HG03159 (cell line): ENCODE results near the gene CARMIL1.

ENCODE experiments used
- ATAC-seq: cut with Tn5 transposase; IDR thresholded peaks from one replicate; pipeline ENCODE4 v1.9.1; 2021; ENCODE audit warnings: mild to moderate bottlenecking, moderate library complexity; ENCODE audit not compliant: unreplicated experiment

Gene CARMIL1

DNA sequence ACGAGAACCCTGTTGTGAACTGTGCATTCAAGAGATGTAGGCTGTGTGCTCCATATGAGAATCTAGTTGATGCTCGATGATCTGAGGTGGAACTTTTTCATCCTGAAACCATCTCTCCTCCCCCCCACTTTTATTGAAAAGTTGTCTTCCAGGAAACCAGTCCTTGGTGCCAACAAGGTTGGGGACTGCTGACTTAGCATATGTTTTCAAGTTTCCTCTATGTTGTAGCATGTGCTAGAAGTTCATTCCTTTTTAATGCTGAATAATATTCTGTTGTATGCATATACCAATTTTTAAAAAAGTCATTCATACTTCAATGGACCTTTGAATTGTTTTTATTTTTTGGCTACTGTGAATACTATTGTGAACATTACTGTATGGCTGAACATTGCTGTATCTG, 27.2 kb downstream of the CARMIL1 start:
- no peak for ATAC-seq

DNA sequence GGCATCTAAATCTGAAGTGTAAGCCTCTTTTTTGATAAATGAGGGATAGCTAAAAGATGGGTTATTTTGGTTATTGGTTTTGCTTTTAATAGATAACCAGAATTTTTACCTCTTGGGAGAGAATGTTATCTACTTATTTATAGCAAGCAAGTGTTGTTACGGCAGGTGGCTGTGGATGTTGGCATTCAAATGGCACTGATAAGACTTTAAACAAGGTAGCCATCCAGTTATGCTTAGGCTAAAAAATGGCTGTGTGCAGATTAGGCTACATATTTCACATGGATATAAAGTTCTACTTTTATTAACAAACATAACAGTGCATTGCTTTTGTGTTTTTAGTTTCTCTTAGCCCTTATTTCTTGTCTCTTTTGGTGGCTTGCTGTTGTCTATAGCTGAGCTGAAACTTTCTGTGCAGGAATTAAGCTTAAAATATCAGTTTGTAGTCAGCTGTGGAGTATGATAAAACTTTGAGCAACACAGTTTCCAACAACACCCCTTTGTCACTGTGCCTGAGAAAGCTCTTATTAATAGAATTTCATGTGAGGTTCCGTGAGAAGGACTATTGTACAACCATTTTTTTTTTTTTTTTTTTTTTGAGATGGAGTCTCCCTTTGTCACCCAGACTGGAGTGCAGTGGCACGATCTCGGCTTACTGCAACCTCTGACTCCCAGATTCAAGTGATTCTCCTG, 28.8 kb downstream of the CARMIL1 start:
- ATAC-seq, result no peak

DNA sequence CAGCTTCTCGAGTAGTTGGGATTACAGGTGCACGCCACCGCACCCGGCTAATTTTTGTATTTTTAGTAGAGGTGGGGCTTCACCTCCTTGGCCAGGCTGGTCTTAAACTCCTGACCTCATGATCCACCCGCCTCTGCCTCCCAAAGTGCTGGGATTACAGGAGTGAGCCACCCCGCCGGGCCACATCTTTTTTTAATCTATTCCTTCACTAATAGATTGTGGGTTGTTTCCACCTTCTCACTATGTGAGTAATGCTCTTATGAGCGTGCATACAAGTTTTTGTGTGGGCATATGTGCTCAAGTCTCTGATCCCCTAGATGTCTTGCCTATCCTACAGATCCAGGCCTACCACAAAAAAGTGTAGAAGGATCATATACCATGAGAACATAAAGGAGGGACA, 30.7 kb downstream of the CARMIL1 start:
- ATAC-seq, result no peak

DNA sequence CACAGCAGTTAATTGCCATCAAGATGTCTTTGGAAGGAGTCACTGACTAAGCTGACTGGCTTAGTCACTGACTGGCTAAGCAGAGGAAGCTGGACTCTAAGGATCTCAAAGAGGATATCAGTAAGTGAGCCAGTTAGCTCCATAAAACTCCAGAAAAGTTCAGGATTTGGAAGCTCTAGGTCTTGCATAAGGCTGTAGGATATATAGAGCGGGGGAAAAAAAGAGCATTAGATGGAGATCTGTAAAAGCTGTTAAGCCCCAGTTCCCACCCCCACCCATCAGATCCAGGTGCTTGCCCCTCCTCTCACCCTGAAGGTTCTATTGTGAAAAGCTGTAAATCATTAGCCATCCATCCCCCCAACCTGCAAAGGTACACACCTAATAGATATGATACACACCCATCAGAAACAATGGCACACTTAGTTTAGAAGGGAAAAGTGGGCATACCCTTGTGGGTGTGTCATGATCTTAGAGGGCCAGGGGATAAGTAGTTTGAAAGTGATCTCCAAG, 32.2 kb downstream of the CARMIL1 start:
- ATAC-seq, result no peak

DNA sequence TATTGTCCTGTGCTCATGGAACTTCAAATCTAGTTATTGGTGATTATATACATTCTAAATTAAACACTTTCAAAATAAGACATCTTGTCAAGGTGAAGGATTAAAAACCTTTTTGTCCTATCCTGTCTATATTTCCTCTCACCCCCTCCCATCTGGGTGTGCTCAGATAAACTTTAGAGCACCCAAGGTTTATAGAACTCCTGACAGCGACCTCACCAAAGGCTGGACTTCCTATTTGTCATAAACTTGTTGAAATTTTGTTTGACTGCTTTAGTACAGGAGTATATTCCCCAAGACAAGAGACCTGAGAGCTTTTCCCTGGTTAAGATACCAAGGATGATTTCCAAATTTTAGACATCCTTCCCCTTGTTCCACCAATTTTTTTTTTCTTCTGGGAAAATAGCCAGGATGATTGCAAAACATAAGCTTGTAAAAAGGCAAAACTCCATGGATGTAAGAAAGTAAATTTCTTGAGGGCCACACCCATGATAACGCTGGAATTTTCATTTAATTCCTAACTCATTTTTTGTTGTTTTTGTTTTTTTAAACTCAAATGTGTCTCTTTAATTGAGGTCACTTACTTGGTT, 33.0 kb downstream of the CARMIL1 start:
- no peak for ATAC-seq

DNA sequence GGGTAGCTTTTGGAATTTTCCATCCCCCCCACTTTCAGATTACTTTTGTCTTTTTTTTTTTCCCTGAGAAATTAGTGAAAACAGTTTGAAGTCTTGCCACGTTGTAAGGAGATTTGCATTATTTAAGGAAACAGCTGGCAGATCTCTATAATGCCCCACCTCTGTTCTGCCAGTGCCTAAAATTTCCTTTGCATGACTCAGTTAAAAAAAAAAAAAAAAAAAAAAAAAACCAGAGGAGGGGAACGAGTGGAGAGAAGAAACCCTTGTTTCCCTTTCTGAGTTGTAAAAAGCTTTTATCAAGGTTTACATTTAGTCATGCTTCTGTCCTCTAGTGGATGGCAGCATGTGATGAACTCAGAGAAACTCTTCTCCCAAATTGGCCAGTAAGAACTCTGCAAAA, 33.5 kb downstream of the CARMIL1 start:
- ATAC-seq, result no peak

DNA sequence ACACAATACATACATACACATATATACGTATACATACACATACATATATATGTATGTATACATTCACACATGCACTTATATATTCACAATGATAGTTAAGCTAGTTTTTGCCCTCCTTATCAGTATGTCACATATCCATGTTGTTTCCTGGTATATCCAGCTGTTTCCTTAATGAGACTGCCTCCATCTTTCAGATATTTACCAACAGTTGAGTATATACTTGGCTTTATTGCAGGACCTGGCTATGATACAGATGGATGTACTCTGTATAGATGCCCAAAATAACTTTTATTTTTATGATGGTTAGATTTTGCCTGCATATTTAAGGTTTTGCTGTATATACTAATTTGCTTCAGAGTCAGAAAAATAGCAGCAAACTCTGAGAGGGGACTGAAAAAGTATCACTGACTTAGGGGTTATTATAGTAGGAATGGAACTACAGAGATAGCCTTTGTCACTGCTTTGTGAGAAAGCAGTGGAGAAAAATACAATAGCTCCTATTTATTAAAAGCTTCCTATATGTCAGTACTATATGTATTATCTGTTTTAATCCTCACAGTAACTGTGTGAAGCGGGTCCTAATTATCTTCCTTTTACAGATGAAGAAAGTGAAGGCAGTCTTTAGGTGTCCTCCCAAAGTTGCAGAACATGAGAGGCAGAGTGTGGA, 35.5 kb downstream of the CARMIL1 start:
- ATAC-seq, result no peak

DNA sequence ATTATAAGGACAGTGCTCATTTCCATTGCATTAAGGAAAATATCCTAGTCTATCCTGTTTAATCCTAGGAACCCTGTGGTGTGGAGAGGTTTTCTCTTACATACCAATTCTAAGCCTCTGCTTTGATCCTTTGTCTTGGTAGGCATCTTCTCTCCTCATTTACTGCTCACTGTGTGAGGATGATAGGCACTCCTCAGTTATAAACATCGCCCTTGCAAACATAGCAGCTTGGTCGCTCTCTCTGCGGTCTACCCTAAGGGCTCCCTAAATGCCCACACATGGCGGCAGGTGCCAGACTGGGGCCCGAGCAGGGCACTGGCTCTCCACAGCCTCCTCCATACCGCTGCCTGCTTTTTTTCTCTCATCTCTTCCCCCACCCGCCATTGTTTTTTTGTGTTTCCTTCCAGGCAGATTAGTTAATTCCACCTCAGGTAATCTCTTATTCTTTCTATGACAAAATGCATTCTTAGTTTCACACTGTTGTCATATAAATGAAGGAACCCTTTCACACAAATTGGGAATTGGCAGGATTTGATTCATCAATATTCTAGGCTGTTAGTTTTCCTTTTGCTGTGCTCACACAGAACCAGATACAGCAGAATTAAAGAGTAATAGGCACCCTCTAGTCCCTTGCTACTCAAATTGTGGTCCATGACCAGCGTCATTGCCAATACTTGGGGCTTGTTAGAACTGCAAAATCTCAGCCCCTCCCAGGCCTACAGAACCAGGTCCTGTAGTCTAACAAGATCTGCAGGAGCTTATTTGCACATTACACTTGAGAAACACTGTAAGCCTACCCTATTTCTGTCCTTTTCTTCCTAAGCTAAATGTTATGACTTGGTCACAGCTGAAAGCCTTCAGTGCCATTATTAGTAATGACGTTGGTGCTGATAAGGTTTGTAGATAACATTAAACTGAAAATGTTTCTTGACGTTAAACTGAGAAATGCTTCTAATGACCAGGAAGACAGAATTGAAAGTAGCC, 36.3 kb downstream of the CARMIL1 start:
- no peak for ATAC-seq

DNA sequence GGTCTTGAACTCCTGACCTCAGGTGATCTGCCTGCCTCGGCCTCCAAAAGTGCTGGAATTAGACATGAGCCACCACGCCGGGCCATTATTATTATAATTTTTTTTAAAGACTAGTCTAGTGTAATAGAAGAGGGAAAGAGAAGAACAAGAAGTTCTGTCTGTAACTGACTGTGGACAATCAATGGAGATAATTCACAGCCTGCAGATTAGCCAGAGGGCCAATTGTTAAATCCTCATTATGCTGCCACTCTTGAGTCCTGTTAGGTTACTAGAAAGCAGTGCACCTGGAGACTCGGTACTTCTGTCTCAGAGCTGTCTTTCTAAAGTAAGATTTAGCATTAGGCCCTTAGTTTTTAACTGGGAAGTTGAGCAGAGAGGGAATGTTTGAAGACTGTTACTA, 37.5 kb downstream of the CARMIL1 start:
- ATAC-seq, result no peak

DNA sequence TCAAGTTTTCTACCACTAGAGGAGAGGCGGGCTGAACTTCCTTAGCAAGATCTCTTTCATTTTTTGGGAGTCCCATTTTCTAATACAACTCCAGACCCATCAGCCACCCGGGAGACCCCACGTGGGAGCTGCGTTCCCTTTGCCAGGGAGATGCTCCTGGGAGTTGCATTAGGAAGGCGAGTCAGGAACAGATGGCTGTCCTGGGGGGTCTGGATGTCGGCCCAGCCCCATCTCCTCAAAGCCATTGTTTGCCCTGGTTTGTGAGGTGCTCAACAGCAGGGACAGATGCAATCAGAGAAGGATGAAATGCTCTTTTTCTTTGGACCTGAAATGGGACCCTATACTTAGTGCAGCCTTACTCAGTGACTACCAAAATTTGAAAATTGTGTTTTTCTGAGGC, 39.4 kb downstream of the CARMIL1 start:
- no peak for ATAC-seq

DNA sequence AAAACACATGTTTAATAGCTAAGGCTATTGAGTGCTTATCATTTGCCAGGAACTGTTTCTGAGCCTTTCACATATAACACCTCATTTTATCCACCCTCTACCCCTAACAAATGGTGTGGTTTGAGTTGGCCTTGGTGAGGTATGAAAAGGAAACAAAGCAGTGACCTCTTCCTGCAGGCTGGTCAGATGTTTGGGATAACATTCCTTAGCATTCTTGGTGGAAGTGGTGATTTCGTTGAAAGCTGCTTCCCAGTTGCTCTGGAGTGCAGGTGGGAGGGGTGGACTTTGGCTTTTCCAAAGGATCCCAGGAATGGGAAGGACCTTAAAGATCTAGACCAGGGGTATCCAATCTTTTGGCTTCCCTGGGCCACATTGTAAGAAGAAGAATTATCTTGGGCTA, 41.3 kb downstream of the CARMIL1 start:
- ATAC-seq, result no peak

DNA sequence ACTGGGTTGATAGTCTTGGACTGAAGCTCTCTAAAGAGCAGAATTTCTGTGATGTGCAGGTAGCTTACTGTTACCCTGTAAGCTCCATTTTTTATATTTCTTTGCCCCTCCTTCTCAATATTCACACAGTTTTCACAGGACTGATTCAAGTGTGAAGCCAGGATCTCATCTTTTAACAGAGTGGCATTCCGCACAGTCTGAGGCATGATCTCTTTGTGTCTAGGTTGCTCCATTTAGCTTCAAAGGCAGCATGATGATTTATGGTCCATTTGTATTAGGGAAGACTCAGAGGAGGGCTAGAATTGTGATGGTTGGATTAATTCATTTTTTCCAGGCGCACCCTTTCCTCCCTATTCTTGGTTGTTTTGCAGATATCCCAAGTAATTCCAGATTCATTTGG, 43.5 kb downstream of the CARMIL1 start:
- ATAC-seq, result no peak

DNA sequence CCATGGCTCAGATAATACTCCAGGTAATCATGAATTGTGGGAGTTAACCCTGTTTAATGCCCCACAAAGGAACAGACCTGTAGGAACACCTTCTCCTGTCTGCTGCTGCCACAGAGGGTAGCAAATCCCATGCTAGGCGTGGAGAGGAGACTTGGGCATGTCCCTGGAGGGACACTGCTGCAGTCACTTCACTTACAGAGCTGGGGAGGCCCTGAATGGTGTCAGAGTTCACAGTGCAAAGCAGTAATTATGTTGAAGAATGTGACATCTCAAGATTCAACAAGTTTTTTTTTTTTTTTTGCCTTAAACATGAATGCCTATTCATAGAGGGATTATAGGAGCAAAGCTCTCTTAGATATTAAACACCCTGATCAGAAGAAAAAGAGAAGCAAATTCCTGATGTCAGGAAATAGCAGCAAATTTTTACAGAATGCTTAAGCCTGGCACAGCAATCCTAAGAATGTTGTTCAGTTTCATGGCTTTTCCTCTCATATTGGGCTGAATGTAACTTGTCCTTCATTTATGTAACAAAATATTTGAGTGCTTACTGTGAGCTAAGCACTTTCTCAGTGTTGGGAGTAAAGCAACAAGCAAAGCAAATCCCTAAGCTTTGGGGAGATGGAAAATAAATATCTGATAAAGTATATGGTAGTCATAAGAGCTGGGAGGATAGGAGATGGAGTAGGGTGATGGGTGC, 45.0 kb downstream of the CARMIL1 start:
- ATAC-seq, result no peak

DNA sequence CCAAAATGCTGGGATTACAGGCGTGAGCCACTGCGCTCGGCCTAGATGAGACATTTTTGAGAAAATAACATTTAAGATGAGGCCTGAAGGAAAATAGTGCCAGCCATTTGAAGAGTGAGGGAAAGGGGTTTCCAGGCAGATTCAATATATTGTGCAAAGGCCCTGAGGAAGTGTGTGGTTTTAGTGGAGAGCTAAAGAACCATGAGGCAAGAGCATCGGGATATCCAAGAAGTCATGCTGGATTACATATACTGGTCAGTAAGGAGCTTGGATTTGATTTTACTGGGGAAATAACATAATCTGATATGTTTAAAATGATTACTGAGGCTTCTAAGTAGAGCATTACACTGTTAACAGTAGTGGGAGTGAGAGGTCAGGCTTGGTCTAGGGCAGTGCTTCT, 47.0 kb downstream of the CARMIL1 start:
- no peak for ATAC-seq

DNA sequence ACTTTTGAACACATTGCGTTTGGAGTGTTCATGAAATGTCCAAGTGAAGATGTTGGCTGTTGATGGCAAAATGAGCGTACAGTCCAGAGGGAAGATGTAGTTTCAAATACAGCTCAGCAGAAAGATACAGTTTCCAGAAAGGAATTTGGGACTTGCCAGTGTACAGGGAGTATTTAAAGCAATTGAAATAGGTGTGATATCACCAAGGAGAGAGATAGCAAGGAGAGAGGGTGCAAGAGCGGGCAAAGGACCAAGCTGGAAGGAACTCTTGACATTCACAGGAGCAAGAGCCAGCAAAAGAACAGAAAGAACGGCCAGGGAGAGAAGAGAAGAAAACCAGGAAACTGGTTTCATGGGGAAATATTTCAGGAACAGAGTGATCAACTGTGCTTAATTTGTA, 47.8 kb downstream of the CARMIL1 start:
- no peak for ATAC-seq

DNA sequence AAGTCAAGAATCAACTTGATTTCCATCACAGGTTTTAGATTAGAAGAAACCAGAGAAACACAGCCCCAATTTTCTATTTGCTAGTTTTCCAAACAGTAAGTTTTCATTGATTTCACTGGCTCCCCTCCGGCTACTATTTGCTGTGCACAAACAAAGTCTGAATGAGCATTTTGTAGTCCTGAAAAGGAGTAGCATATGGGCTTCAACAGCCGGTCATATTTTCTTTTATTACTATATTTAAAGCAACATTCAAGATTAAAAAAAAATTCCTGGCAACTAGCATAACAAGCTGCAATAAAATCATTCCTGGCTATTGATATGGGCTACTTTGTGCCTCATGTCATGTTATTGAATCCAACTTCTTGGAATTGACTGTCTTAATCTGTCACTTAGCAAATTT, 48.3 kb downstream of the CARMIL1 start:
- ATAC-seq, result no peak

DNA sequence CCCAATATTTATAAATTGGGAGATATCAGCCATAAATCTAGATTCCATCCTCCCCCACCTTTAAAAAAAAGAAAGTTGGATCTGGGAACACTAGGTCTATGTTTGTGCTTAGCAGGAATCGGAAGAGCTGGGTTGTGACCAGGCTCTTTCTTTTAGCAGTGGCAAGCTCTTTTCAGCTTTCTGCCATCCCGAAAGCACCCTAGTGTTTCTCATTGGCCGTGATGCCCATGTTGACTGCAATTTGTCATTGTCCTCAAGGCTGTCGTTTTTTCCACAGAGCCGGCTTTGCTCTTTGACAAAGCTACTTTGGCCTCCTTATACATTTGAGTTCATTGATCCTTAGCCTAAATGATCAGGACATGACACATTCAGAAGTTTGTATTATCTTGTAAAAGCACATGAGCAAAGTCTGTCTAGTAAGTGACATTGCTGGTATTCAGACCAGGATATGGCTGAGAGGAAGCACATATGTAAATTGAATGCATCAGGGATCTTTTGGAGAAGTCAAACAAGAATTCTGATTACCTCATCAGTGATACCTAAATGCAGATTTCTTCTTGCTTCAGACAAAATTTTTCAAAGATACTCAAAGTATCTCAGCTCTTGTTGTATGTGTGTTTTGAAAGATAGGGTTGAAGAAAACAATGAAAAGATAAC, 50.1 kb downstream of the CARMIL1 start:
- no peak for ATAC-seq

DNA sequence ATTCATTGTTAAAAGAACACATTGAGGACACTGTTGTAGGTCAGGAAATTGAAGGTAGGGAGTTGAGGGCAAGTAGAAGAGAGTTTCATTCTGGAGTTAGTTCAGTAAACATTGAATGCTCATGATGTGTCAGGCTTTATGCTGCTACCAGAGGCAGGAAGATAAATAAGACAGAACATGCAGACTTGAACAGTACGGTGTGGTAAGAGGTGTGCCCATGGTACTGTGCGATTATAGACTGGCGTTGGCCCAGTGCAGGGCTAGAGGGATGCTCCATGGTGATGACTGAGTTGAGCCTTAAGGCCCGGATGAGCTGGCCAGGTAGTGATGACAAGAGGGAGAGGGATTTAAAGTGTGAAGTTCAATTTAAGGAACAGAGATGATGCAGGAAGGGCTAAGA, 50.8 kb downstream of the CARMIL1 start:
- ATAC-seq, result no peak

DNA sequence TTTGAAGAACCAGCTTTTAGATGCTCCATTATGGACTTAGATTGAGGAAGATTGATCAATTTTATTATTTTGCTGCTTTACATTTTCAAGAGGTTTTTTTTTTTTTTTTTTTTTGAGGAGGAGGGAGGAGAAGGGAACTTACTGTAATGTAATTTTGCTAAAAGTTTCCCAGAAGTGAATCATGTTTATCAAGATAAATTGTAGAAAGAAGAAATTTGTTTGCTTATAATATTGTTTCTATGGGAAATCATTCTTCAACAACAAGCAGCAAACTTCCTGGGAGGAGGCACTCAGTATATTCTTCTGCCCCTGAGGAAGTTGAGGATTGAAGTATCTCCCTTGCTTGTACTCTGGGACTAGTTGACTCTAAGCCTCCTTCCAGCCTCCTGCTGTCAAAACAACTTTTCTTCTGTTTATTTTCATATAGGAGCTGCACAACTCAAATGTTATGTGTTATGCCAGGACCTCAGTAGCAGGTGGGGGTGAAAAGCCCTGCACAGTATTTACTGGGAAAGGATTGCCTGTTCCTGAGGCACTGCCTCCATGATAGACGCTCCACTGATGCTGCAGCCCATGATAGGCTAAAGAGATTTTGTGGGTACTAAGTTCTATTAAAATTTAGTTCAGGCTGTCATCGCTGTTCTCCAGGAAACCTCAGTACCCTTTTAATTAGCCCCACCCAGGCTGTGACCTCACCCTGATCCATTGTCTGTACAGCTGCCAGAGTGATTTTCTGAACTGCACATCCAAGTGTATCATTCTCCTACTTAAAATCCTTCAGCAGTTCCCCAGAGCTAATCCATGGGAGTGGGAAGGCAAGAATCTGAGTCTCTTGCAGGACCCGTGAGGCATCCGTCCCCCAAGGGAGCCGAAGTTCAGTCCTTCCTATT, 51.9 kb downstream of the CARMIL1 start:
- no peak for ATAC-seq
